NOMO-1 (cell line): Measurements from ENCODE around the gene BIRC5.

ENCODE experiments used
- DNase-seq, 2 experiments: peaks; one replicate each; lab custom pipeline; 2025; ENCODE audit not compliant: unreplicated experiment in 2 of 2; lab: John Stamatoyannopoulos, UW

BIRC5 gene

GRCh38 chr17:78183916-78184315 lies 30.1 kb upstream of the BIRC5 start:
- DNase-seq = no peak

GRCh38 chr17:78184351-78184750 lies 29.7 kb upstream of the BIRC5 start:
- no peak for DNase-seq

DNA sequence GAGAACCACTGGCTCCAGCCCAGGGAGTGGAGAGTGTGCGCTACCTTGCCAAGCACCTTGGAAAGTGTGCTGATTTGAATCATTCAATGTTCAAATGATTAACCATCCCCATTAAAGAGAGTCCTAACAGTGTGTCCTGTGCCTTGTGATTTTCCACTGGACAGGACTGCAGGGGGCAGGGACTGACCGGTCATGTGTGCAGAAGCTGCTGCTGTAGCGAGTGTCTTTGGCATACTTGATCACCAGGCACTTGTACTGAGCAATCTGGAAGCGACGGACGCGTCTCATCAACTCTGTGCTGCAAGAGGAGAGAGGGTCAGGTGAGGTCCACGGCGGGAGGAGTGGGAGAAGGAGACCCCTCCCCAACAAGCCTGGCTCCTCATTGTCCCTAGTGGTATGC lies 29.2 kb upstream of the BIRC5 start:
- DNase-seq = no peak

DNA sequence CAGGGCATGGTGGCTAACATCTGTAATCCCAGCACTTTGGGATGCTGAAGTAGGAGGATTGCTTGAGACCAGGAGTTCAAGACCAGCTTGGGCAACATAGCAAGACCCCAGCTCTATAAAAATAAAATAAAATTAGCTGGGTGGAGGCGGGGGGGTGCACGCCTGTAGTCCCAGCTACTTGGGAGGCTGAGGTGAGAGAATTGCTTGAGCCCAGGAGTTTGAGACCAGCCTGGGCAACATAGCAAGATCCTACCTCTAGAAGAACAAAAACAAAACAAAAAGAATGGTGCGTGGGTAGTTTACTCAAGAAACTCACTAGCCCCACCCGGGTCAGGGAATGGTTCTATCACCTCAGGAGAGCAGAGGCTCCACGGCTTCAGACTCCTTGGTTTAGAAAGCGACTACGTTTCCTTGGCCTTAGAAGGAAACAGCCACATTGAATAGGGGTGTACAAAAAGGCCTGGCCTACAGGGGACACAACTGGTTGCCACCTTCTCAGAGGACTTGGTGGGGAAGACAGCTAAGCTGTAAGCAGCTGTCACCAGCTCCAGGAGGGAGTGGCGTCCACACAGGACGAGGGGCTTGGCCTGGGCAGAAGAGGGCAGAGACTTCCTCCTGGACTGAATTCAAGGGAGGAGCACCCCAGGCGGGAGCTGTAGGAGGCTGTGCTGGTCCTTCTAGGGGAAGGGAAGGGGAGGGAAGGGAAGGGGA lies 27.9 kb upstream of the BIRC5 start:
- DNase-seq = peak; percentile 37 to 50

DNA sequence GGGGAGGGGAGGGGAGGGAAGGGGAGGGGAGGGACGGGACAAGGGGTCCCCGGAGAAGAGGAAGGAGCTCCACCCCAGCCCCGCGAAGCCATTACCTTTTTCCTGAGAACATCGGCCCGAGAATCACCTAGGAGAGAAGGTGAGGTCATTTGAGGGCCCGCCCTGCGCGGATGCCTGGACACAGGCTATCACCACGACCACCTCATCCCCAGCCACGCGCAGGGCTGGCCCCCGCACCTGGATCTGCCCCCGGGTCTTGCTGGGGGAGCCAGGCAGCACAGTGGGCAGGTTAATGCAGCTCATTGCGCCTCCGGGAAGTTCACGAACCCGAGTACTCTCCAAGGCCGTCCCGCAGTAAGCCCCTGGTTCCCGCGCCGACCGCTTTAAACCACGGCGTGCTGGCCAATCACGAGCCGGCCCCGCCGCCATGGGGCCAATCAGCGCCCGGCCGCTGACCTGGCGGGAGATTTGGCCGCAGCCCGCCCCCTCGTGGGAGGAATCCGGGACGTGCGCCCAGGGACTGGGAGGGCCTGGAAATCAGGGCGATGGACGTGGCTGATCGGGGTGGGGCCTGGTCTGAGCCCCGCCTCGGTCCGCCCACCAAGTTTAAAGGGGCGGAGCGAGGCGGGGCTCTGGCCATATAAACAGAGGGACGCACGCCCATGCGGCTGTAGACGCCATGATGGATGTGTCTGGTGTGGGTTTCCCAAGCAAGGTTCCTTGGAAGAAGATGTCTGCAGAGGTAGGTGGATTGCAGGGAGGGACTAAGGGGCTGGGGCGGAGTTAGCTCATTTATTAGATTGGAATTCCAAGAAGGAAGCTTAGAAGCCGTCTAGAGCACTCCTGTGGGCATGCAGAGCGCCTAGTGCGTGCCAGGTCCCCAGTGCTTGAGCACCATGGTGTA lies 27.1 kb upstream of the BIRC5 start, which contains the start of the genes AFMID and TK1:
Gene AFMID (plus strand): TSS at position 671 of the 904 bp plus-strand sequence. CDS start 9 bp downstream, at position 680.
Gene TK1 (minus strand): TSS at position 361 of the 904 bp plus-strand sequence. CDS start 58 bp downstream, at position 303.
- DNase-seq = peak; percentile 97 to 100

- DNase-seq = no peak
Observed at GRCh38 chr17:78196716-78197115, 17.3 kb upstream of the BIRC5 start.

DNA sequence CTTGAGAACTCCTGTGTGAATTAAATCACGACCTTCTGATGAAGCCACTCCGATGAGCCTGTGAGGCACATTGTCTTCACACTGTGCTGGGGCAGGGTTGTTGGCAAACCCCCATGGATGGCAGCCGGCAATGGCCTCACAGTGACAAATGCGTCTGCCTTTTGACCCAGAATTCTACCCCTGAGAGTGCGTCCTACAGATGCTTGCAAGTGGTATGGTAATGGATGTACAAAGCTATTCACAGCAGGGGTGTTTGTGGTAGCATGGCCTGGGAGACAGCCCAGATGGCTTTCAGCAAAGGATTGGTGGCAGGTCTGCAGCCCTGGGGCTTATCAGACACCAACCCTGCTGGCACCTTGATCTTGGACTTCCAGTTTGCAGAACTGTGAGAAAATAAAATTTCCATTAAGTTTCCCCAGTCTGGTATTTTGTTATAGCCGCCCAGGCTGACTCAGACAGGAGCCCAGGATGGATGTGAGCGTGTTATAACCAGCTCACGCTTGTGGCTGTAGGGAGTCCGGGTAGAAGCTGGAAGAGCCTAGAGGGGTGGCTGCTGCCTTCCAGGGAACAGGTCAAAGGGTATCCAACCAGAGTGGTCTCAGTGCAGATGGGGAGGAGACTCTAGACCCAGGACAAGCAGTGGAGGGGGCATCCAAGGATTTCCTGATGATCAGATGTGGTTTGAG lies 16.8 kb upstream of the BIRC5 start:
- no peak for DNase-seq

DNA sequence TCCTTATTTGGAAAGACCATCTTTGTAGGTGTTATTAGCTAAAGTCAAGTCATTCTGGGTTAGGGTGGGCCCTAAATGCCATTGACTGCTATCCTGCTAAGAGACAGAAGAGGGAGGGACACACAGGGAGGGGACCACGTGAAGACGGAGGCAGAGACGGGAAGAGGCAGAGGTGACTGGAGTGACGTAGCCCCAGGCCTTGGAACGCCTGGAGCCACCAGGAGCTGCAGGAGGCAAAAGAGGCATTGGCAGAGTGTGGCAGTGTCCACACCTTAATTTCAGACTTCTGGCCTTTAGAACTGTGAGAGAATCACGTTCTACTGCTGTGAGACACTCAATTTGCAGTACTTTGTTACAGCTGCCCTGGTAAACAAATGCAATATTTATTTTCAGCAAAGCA lies 13.6 kb upstream of the BIRC5 start:
- DNase-seq = no peak

GRCh38 chr17:78202666-78203065 lies 11.4 kb upstream of the BIRC5 start:
- DNase-seq = no peak

GRCh38 chr17:78204387-78205123 lies 9.5 kb upstream of the BIRC5 start:
- no peak for DNase-seq

DNA sequence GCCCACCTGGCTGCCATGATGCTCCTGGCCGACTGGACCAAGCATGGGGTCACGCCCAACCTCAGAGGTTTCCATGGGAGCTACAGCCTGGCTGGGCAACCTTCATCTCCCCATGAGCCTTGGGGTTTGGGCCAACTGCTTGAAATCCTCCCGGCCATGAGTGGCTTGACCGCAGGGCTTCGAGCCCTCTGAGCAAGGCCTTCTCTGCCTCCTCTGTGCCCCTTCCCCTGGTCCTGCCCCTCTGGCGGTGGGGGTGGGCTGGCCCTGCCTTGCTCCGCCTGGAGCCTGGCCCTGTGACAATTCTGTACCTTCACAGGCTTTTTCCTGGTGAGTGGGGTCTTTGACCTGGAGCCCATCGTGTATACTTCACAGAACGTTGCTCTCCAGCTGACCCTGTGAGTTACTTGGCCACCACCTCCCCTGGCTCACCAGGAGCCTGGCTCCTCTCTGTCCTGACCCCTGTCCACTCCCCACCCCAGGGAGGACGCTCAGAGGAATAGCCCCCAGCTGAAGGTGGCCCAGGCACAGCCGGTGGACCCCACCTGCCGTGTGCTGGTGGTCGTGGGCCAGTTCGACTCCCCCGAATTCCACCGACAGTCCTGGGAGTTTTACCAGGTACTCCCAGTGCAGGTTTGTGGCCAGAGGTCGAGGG lies 8.8 kb upstream of the BIRC5 start:
- no peak for DNase-seq

- DNase-seq = no peak
Observed at GRCh38 chr17:78206298-78206697, 7.8 kb upstream of the BIRC5 start.

- DNase-seq = no peak
Observed at GRCh38 chr17:78208486-78208885, 5.6 kb upstream of the BIRC5 start.

- DNase-seq = no peak
Observed at GRCh38 chr17:78210111-78210510, 3.9 kb upstream of the BIRC5 start.

DNA sequence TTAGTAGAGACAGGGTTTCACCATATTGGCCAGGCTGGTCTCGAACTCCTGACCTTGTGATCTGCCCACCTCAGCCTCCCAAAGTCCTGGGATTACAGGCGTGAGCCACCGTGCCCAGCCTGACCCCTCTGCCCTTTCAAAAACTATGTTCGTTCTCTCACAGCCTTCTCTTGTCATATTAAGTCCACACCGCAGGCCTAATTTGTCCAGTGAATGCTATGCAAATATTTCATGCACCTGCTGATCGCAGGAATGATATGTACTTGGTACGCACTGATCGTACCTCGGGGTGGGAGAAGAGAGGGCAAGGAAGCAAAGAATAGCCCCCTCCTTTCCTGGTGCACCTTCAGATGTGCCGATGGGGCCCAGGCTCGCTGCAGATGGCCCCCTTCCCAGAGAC lies 3.0 kb upstream of the BIRC5 start:
- no peak for DNase-seq

- DNase-seq = no peak
Observed at GRCh38 chr17:78214706-78215061, 631 bp downstream of the BIRC5 start.

- DNase-seq = no peak
Observed at GRCh38 chr17:78219396-78220150, 5.5 kb downstream of the BIRC5 start.

GRCh38 chr17:78223061-78223460 lies 9.0 kb downstream of the BIRC5 start:
- DNase-seq = no peak

DNA sequence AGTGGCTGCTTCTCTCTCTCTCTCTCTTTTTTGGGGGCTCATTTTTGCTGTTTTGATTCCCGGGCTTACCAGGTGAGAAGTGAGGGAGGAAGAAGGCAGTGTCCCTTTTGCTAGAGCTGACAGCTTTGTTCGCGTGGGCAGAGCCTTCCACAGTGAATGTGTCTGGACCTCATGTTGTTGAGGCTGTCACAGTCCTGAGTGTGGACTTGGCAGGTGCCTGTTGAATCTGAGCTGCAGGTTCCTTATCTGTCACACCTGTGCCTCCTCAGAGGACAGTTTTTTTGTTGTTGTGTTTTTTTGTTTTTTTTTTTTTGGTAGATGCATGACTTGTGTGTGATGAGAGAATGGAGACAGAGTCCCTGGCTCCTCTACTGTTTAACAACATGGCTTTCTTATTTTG lies 9.7 kb downstream of the BIRC5 start:
- DNase-seq = no peak
